HFF-Myc (cell line): ENCODE results near the gene SPTLC3.

Experiments used
- DNase-seq: peaks from one replicate; pipeline ENCODE4 v3.0.0-alpha.2; 2011; ENCODE audit warnings: low read depth; ENCODE audit errors: extremely low read depth
- H3K4me3 ChIP-seq: replicated peaks from 2 replicates; pipeline ENCODE4 v1.5.1; 2011; ENCODE audit warnings: low read depth, mild to moderate bottlenecking, control low read depth, low read length
- TF ChIP-seq, protein P1 (sequence below): IDR thresholded peaks from 2 replicates; pipeline ENCODE4 v1.5.1; 2012; ENCODE audit warnings: mild to moderate bottlenecking, low read depth, low read length, control low read depth; ENCODE audit errors: missing control alignments

Gene SPTLC3

DNA sequence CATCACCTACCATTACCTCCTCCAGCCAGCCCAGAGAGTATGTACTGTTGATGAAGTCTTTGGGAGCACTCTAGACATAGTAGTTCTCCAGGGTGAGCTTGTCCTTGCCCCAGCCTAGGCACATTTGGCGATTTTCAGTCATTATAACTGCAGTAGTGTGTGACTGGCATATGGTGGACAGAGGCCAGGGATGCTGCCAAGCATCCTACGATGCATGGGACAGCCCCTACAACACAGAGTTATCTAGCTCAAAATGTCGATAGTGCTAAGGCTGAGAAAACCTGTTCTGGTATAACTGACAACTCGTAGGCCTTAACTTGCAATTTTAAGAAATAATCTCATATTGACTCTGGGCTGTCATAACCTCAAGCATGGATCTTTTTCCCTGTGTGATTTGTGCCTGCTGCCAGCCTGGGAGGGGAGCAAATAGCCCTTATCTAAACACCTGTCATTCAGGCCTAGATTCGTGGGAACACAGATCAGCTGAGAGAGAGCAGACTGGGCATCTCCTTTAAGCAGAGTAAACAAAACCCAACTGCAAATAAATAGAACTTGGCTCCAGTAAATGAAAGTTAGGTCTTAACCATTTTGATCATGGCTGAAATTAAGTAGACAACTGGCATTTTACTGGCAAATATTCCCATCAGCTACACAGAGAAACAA is 102.6 kb downstream of the SPTLC3 start:
- TF ChIP-seq, protein P1, sequence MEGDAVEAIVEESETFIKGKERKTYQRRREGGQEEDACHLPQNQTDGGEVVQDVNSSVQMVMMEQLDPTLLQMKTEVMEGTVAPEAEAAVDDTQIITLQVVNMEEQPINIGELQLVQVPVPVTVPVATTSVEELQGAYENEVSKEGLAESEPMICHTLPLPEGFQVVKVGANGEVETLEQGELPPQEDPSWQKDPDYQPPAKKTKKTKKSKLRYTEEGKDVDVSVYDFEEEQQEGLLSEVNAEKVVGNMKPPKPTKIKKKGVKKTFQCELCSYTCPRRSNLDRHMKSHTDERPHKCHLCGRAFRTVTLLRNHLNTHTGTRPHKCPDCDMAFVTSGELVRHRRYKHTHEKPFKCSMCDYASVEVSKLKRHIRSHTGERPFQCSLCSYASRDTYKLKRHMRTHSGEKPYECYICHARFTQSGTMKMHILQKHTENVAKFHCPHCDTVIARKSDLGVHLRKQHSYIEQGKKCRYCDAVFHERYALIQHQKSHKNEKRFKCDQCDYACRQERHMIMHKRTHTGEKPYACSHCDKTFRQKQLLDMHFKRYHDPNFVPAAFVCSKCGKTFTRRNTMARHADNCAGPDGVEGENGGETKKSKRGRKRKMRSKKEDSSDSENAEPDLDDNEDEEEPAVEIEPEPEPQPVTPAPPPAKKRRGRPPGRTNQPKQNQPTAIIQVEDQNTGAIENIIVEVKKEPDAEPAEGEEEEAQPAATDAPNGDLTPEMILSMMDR, result no peak
- no peak overlapping the region for H3K4me3 ChIP-seq
- no peak for DNase-seq

DNA sequence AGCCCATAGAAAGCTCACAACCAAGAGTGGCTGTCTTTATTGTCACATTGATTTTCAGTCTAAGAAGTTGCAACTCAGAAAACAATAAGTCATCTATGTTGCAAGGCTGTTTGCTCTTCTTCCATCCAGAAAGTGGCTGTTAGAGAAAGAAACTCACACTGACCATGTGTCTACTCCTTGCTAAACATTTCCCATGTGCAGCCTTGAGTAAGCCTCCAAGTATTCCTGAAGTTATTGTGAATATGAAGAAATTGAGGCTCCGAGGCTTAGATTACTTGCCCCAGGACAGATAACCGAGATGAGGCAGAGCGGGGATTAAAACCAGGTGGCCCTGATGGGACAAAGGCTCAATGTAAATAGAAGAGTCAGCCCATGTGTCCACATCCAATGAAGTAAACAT is 105.0 kb downstream of the SPTLC3 start:
- no peak for DNase-seq
- H3K4me3 ChIP-seq, result no peak overlapping the region
- TF ChIP-seq, protein P1, result no peak

DNA sequence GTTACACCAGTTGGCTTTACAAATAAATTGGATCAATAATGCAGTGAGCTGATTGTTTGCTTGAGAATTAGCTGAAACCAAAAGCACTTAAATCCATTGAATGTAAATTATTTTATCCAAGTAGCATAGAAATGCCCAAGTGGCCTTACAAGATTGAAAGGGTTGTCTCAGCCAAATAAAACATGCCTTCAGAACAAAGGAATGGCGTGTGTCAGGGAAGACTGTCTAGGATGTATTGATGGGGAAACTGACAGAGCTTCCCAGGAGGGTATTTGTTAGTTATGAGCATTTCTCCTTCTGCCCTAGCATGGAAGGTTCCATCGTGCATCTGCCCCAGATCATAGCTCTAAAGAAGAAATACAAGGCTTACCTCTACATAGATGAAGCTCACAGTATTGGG is 108.4 kb downstream of the SPTLC3 start:
- no peak overlapping the region for H3K4me3 ChIP-seq
- DNase-seq, result no peak
- TF ChIP-seq, protein P1, result no peak

DNA sequence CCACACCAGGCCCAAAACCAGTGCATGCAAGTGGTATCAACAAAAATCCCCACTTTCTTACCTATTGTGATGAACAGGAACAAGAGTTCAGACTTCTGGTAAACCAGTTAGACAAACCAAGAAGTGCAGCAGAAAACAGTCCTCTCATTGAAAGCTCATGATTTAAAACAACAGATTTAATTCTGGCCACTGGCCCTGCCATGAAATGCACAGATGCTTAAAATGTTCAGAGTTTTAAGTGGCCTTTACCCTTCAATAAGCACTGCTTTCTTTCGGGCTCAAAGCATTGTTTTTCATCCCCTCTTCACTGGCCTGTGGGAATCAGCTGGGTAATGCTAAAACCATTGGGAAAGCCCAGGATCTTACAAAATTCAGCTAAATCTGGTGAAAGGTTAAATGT is 109.9 kb downstream of the SPTLC3 start:
- no peak for DNase-seq
- no peak overlapping the region for H3K4me3 ChIP-seq
- TF ChIP-seq, protein P1, result no peak

DNA sequence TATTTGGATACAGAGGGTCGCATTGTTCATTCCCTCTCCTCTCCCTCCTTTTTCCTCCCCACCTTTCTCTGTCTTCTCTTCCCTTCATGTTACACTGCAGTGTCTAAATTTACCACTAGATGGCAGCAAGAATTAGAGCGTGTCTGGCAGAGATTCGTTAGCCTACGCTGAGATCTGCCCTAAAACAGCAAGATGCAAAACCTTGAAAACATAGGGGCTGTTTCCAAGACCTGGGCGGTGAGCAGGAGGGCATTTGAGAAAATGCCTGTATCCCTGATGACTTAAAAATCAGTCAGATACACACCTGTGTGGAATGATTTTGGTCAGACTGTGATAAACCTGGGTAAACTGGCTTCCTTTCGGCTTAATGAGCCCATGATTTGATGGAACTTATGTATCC is 110.8 kb downstream of the SPTLC3 start:
- H3K4me3 ChIP-seq, result no peak overlapping the region
- peak; percentile 33 for DNase-seq
- TF ChIP-seq, protein P1, result peak; percentile 86

DNA sequence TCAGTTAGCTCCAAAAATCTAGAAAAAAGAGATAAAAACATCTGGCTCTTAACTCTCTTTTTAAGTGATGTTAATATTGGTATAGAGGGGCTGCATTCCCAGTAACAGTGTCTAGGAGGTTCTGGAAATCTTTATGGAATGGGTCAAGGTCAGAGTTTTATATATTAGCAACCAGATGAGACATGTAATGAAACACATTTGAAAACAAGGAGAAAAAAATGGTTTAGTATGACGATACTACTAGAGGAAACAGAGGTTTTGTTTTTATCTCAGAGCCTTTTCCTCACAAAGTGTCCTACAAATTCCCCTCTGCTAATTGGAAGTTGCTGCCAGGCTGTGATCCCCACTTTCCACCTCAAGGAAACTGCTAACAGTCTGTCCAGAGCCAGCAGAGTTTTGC is 111.7 kb downstream of the SPTLC3 start:
- TF ChIP-seq, protein P1, result no peak
- DNase-seq, result no peak
- H3K4me3 ChIP-seq, result no peak overlapping the region
